ENCODE results near the gene NUAK1. TPM values are rescaled to one million over a fixed set of nuclear protein-coding genes. Genes with fewer than 3 reads are reported as not detected.
"Not testable (repeated sequence)": the region's sequence is repeated elsewhere in the genome, so short reads cannot be mapped to it uniquely, and the experiment has no call there.

NUAK1 gene
- total RNA-seq, 1 donor from 2014 or later, result 31.5 TPM

DNA sequence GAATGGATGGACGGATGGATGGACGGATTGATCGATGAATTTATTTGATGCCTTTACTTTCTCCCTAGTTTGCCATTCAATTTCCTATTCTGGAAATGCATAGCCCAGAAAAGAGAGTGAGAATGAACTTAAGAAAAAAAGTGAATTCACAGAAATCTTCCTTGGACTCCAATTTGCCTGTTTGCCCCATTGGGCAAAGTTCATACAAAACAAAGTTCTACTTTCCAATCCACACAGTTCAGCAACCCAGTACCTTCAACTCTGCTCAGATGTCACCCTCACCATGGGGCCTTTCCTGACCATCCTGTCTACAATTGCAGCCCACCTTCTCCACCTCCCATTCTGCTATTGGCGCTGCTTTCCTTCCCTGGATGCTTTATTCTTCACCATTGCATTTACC lies 8.2 kb upstream of the NUAK1 start:
- DNase-seq, result no peak

DNA sequence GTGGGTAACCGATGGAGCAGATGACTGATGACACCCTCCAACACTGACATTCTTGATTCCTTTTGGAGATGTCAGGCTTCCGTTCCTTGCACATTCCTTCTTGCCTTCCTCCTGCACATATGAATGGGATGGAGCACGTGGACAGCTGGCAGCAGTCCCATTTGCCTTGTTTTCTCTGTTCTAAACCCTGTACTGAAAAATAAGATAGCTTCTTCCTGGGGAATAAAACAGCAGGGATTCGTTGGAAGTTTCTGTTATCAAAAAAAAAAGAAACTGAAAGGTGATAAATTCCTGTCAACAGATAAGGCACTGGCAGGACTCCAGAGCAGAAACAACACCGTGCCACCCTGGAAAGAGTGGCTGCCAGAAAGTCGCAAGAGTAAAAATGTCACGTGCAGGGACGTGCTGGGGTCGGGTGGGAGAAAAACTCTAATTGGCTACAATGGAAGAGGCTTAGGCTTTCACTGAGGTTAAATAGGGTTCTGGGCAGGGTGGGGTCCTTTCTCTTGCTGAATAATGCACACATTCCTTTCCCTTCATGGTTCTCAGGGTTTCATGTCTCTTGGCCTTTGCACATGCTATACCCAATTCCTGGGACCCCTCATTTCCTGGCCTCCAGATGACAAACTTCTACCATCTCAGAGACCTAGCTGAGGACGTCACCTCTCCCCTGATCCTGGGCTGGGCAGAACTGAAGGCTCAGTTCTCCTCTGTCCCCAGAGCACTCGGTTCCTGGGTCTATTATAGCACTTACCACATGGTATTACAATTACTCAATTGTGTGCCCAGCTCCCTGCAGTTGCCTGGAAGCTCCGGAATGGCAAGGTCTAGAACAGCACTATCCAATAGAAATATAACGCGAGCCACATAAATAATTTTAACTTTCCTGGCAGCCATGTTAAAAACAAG lies 7.0 kb upstream of the NUAK1 start:
- DNase-seq, result no peak

DNA sequence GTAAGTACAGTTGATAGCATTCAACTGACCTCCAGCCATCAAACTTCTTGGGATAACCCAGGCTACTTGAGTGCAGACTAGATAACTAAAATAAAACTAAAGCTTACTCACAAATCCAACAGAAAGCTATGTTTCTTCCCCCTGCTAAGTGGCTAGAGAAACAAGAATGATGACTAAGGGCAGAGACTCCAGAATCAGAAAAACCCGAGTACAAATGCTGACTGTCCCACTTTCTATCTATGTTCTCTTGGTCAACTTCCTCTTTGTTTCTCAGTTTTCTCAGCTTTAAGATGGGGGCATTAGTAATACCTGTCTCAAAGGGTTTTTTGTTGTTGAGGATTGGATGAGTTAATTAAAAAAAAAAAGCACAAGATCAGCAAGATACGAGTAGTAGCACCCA lies 6.1 kb upstream of the NUAK1 start:
- DNase-seq, result no peak

DNA sequence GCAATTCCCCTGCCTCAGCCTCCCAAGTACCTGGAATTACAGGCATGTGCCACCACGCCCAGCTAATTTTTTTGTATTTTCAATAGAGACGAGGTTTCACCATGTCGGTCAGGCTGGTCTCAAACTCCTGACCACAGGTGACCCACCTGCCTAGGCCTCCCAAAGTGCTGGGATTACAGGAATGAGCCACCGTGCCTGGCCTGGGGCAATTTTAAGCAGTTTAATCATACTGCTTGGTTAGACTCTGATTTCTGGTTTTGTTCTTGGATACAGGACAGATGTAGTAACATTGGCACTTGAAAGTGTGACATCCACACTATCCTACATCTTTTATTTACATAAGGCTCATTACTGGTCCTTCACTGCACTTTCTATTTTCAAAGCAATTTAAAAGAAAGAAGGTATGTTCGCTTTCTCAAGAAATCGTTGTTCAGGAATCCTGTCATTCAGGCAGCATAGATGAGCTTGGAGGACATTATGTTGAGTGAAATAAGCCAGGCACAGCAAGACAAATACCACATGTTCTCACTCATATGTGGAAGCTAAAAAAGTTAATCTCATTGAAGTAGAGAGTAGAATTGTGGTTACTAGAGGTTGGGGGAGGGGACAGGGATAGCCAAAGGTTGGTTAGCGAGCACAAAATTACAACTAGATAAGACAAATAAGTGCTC lies 4.0 kb upstream of the NUAK1 start:
- DNase-seq, result no peak

DNA sequence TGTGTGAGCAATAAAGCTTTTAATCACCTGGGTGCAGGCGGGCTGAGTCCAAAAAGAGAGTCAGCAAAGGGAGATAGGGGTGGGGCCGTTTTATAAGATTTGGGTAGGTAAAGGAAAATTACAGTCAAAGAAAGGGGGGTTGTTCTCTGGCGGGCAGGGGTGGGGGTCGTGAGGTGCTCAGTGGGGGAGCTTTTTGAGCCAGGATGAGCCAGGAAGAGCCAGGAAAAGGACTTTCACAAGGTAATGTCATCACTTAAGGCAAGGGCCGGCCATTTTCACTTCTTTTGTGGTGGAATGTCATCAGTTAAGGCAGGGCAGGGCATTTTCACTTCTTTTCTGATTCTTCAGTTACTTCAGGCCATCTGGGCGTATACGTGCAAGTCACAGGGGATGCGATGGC lies 3.2 kb upstream of the NUAK1 start:
- not testable (repeated sequence) for DNase-seq

DNA sequence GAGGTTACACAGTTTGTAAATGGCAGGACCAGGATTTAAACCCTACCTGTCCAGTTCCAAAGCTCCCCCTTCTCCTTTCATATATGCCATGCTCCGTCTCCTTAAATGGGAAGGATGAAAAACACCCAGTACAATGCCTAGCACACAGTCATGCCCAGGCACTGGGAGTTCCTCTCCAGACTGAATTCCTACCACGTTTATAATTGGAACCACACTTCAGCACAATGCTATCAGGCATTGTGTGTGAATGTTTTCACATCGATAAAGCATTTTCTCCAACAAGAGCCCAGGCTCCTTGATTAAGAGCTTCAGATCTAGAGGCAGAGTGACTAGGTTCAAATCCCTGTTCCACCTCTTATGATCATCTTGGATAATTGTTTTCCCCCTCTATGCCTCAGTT lies 2.7 kb upstream of the NUAK1 start:
- no peak for DNase-seq

DNA sequence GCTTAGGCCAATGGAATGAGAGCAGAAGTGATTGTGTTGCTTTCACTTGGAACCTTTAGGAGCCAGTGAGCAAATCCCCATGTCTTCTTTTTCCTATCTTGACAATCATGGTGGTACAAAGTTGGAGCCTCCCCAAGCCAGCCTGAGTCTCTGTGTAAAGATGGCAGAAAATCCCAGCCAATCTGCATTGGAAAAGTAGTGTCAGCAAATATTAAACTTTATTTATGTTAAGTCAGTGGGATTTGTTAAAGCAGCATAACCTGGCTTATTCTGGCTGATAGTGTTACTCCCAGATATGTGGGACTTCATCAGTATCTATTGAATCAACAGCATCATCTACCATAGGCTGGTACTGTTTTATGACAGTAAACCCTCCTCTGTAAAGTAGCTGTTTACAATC lies 2.2 kb upstream of the NUAK1 start:
- no peak for DNase-seq

DNA sequence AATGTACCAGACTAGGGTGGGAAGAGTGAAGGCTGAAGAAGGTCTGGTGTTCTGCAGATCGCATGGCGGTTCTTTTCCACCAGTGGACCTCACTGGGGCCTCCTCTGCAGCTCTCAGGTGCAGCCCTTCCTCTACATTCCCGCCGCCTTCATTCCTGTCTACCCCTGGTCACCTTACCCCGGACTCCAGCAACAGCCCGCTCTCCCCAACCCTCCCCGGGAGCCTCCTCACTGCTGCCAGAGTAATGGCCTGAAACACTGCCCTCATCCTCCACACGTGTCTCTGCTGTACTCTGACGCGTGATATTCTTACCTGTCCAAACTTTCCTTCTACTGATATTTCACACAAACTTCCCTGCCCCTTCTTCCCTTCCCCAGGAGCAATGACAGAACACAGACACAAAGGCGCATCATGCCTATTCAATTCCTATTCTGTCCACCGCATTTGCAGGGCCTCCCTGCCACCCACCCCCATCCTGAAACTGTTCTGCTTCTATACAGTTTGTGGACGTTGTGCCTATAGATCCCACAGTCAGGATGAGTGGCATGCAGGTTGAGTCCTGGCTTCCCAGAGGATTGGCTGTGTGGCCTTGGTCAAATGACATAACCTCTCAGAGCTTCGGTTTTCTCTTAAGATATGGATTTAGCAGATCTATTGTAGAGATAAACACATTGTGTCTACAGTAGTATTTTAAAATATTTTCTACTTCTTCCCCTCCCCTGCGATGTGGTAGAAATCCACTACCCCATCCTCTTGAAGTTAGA lies 1.7 kb upstream of the NUAK1 start:
- DNase-seq, result no peak

DNA sequence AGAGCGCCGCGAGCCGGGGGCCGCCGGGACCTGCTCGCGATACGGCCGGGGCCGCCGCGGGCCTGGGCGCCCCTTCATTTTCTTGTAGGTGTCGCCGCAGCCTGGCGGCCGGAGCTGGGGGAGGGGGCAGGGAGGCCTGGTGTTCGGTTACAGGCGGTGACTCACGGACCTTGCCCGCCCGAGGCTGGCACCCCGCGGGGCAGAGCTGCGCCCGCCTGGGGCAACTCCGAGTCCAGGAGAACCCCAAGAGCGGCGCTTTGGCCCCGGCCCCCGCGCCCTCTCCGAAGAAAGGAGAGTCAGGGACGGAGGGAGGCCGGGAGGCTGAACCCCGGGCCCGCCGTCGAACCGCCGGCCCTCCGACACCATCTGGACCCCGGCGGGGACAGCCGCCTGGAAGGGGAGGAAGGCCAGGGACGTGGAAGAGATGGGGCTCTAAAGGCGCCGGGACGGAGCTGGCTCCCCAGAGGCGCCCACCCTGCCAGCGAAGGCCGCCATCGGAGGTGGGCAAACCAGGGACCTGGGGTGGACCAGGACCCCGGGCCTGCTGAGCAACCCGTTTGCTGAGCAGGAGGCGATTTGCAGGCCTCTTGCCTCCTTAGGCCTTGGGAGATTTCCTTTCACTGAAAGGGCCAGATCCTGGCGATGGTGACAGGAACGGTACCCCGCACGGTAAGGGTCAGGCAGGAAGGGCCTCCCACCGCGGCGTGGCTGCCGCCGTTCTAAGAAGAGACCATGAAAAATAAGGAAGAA lies 843 bp upstream of the NUAK1 start:
- peak; percentile 85 for DNase-seq

DNA sequence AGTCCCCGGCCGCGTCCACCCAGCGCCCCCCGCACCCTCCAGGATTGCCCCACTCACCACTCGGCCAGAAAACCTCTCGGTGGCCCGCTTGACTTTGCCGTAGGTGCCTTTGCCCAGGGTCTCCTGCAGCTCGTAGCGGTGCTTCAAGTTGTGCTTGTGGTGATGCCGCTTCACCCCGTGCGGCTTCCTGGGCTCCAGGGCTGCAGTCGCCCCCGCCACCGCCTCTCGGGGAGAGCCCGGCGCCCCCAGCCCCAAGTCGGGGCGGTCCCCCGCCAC lies 459 bp downstream of the NUAK1 start:
- DNase-seq, result no peak

DNA sequence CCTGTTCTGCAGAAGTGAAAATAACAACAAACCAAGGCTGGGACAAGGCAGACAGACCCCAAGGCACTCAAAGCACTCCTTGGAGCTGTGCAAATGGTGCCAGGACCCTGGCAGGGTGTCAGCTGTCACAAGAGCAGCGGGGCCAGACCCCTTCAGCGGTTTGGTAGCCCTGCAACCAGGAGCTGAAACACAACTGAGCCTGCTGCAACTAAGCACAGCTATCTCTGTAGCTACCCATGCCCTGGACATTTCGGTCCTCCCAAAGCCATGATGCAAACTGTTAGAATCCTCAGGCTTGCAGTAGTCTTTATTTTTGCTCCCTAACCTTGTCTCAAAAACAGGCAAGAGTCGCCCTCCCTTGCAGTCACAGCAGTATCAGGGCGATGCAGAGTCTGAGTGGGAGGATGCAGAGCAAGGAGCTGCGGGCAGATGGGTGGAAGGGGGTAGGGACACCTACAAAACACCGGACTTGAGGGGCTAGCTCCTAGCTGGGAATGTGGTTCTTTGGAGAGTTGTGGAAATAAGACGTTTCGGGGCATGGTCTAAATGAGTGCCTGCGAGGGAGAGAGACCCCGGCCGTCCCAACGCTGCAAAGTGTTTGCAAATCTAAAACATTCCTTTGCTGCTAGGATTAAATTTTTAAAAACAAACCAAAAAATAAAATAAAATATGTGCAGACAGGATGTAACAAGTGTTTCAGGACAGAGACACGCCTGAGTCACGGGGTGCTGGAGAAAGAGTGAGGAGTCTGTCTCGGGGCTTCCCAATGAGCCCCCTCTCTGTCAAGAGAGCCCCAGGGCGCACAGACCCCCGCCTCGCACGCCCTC lies 1.0 kb downstream of the NUAK1 start:
- DNase-seq, result no peak

DNA sequence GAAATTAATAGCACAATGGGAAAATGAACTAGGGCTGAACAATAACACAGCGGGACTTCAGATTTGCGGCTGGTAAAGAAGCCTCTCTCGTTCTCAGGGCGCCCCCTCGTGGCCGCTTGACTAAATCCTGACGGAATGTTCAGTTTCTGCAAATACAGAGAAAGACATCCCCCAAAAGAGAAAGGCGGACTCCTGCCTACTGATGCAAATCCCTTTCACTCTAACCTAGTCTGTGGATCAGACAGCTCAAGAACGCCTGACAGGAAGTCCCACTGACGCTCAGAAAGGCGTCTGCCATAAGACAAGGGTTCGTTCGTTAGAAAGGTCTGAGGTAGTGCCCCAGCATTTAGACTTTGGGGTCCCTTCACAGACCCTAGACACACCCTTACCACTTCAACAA lies 2.5 kb downstream of the NUAK1 start:
- peak; percentile 97 for DNase-seq

DNA sequence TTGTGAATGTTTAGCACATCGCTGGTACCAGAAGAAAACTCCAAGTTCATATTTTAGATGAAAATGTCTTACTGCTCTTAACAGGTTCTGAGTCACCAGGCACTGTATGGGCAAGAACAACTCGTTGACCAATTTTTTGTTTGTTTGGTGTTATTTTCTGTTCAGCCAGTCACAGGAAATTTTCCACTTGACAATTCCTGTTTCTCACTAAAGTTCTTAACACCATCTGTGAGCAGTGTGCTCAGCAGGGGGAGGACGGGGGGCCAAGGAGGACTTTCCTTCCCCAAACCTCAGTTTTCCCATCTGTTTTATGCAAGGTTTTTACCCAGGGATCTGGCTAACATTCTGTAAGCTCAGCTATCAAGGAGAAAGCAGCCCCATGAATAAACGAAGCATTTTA lies 3.0 kb downstream of the NUAK1 start:
- DNase-seq, result no peak

DNA sequence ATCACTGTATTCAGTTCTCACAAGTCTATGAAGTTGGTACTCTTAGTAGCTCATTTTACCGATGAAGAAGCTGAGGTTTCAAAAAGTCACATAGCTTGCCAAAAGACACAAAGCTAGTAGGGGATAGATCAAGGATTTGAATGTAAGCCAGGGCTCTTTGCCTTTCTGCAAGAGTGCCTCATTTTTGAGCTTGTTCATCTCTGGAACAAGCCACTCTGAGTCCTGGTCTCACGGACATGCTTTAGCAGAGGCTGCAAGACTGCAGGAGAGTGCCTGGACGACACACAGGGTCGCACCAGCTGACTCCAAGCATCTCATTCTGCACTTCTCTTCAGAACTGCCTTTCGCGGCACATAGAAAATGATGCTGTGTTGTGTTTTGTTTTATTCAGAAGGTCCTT lies 3.7 kb downstream of the NUAK1 start:
- DNase-seq, result no peak

DNA sequence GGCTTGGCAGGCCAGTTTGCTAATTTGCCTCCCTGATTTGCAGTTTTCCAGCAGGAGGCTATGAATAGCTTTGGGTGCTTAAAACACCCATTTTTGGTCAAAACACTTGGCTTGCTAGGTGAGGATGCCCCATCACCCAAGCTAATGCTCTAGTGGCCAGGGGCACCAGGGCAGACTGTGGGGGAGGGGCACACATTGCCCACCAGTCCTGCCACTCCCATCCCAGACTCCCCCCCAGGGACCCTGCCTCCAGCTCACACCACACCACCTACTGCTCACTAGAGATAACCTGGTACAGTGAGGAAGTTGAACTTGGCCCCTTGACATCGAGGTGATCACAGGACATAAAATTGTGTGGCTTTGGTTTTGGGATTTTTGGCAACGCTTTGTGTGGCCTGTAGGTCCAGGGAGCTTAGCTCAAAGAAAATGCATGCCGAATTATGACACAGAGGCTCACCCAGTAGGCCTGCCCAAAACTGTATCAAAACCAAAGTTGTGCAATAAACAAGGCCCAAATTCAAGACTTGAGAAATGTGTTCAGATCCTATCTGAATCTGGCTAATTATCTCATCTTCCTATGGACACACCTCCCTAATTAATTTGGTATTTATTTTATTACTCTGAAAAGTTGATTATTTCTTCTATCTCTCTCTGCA lies 4.3 kb downstream of the NUAK1 start:
- DNase-seq, result no peak

DNA sequence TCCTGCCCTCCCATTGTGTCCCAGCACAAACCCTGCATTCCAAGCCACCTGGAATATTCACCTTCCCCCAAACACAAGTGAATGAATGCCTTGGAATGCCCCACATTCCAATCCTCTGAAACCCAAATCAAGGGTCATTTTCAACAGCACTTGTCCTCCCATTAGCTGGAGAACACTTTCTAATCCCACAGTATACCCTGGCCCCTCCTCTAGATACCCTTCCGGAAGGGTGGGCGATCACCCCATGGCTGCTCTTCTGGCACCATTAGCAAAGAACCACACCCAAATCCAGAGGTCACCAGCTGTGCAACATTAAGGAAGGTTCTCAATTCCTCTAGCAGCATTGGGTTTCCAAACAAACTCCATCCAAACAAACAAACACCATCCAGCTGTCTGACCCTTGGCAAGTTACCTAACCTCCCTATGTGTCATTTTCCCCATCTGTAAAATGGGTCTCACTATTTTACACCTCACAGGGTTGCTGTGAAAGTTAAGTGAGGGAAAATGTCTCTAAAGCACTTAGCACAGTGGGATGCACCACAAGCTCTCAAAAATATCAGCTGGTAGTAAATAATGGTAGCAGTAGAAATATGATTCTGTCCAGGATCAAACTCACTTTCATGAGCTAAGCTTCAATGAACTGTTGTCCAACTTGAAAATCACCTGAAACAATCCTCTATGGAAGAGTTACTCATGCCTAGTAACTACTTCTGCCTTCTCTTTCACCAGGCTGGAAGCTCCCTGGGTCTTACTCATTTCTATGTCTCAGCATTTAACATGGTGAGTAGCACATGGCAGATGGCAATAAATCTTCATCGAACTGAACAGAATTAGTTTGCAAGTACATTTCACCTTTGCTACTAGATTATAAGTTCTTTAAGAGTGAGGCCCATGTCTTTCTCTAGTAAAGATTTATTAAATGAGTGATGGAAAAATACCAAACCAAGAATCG lies 5.3 kb downstream of the NUAK1 start:
- DNase-seq, result no peak

DNA sequence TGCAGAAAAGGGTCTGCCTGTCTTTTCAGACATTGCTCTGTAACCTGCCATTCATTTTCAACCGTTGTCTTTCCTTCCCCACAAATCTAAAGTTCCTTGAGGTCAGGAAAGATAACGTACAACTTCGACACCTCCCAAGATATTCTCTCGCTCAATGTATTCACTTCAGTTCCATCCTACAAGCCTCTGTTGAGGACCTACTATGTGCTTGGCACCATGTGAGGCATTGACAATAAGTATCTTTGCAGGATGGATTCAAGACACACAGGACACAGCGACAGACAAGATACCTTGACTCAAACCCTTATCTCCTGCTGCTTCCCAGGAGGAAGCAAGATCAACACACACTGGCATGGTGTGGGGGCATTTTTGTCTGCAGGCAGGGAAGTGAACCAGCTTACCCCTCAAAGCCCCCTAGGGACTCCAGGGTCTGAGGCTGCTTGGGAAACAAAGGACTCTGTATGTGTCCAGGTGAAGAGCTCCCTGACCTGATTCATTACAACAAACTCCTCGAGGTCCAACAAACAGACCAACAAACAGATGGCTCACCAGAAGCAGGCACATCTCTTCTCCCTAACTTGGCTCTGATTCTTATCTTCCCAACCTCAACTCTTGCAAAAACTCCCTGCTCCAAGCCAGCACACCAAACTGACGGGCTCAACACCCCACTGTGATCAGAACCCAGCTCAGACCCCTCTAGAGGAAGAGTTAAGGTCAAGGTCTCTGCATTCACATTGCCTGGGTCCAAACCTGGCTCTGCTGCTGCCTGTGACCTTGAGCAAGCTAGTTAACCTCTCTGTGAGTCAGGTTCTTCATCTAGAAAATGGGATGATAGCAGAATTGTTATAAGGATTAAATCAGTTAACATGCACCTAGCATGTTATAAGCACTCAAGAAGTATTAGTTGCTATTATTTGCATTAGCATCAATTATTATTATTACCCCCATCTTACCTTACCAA lies 6.3 kb downstream of the NUAK1 start:
- DNase-seq, result no peak

DNA sequence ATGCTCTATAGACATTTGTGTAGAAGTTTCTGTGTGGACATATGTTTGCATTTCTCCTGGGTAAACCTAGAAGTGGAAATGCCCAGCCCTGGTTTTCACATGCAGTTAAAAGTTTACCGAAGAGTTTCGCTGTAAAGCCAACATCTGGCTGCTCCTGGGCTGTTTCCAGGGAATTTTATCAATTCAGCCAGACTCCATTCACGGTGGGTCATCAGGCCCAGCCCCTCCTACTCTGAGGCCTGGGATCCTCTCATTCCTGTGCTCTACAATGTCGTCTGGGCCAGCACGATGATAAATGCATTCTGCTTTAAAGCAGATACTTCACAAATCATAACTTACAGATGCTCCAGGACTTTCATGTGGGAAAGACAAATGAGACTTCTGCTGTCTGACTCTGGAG lies 7.1 kb downstream of the NUAK1 start:
- DNase-seq, result peak; percentile 67

Measured in tongue (tissue), 2 donors.